Gastroesophageal sphincter (tissue), 3 donors: Measurements from ENCODE around the gene IPO5.

Source experiments
- POLR2A ChIP-seq, 2 donors: fragments of 450-650 bp; IDR thresholded peaks; one replicate each; pipeline ENCODE4 v1.6.1; 2017; ENCODE audit warnings: antibody characterized with exemption in 2 of 2, mild to moderate bottlenecking in 2 of 2, moderate library complexity in 1 of 2
- POLR2AphosphoS5 ChIP-seq: sonication (generic); formaldehyde crosslinking; IDR thresholded peaks from one replicate; pipeline ENCODE4 v1.6.1; 2017; ENCODE audit warnings: antibody characterized with exemption
- TF ChIP-seq, protein P1 (sequence below), 4 experiments: fragments of 200-600 bp in 2 of 4; fragments of 450-650 bp in 2 of 4; sonication (generic) in 1 of 4; IDR thresholded peaks; one replicate each; pipeline ENCODE4 v1.5.1; 2017 to 2019; ENCODE audit warnings: antibody characterized with exemption in 4 of 4, mild to moderate bottlenecking in 2 of 4, moderate library complexity in 2 of 4

DNA sequence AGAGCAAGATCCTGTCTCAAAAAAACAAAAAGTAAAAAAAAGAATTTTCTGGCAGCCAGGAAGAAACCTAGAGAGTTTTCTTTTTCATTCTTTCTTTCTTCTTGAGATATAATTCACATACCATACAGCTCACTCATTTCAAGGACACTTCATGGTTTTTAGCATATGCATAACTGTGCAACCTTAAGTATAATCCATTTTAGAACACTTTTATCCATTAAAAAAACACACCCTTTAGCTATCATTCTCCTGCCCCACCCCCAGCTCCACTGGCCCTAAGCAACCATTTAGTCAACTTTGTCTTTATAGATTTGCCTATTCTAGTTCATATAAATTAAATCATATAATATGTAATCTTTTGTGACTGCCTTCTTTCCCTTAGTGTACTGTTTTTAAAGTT lies 8.1 kb upstream of the IPO5 start:
- TF ChIP-seq, protein P1, sequence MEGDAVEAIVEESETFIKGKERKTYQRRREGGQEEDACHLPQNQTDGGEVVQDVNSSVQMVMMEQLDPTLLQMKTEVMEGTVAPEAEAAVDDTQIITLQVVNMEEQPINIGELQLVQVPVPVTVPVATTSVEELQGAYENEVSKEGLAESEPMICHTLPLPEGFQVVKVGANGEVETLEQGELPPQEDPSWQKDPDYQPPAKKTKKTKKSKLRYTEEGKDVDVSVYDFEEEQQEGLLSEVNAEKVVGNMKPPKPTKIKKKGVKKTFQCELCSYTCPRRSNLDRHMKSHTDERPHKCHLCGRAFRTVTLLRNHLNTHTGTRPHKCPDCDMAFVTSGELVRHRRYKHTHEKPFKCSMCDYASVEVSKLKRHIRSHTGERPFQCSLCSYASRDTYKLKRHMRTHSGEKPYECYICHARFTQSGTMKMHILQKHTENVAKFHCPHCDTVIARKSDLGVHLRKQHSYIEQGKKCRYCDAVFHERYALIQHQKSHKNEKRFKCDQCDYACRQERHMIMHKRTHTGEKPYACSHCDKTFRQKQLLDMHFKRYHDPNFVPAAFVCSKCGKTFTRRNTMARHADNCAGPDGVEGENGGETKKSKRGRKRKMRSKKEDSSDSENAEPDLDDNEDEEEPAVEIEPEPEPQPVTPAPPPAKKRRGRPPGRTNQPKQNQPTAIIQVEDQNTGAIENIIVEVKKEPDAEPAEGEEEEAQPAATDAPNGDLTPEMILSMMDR (IDR thresholded peaks at IDR 0.05) = no peak
- TF ChIP-seq POLR2AphosphoS5 (no peak), POLR2A (IDR thresholded peaks at IDR 0.05) (no peak)
